HG03521 (cell line): ENCODE measurements around the gene RFX8.

ENCODE experiments used
- ATAC-seq: cut with Tn5 transposase; IDR thresholded peaks from one replicate; pipeline ENCODE4 v1.9.1; 2021; ENCODE audit warnings: mild to moderate bottlenecking, moderate library complexity; ENCODE audit not compliant: unreplicated experiment

RFX8 gene

DNA sequence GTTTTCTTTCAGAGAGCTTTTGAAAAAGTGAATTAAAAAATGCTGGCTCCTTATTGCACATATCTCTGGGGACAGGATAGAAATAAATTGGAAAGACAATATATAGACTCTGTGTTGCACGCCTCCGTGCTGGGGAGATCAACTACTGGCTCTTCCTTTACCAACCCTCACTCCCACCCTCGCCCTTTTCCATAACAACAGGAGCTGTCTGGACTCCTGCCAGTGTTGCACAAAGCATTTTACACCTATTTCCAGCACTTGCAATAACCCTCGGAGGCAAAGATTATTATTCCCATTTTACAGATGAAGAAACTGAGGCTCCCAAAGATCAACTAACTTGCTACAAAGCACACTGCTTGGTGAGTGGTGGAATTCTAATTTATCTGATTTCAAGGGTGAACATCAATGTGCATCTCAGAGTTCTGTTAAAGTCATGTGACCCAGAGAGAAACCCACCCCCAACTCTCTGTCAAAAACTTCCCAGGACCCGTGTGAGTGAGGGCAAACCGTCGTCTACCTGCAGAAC, 91.8 kb downstream of the RFX8 start:
- no peak for ATAC-seq

DNA sequence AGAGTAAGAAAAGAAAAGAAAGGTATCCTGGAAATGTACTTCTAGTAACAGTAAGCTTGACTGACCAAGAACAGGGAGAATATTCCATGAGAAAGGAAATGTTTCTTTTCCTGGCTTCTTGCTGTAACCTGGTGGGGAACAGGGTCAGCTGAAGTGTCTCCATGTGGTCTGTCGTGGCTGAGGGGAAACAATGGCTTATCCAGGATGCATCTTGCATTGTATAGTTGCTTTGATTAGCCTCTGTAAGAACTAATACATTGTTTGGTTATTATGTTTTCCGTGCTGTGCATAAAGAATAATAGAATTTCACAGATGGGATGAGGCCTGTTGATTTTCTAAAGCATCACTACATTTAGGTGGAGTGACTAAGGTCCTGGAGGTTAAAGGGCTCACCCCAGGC, 92.5 kb downstream of the RFX8 start:
- no peak for ATAC-seq

GRCh38 chr2:101380376-101380775, 94.5 kb downstream of the RFX8 start:
- no peak for ATAC-seq

- ATAC-seq: no peak
Observed at GRCh38 chr2:101379091-101379490, 95.8 kb downstream of the RFX8 start.

DNA sequence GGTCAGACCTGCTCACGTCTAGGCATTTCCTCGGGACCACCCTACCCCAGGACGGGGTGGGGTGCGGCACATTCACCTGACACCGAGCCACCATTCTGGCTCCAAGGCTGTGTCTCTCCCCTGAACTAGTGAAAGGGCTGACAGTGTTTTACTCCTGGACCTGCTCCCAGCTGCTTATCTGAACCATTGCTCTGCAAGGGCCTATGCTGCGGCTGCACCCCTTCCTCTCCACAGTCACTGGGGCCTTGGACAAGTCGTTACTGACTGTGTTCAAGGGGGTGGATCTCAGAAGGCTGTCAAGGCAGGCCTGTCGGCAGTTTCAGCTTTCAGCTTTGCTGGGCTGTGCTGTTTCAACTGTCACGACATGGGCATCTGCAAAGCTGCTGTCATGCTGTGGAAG, 99.3 kb downstream of the RFX8 start:
- ATAC-seq: no peak

DNA sequence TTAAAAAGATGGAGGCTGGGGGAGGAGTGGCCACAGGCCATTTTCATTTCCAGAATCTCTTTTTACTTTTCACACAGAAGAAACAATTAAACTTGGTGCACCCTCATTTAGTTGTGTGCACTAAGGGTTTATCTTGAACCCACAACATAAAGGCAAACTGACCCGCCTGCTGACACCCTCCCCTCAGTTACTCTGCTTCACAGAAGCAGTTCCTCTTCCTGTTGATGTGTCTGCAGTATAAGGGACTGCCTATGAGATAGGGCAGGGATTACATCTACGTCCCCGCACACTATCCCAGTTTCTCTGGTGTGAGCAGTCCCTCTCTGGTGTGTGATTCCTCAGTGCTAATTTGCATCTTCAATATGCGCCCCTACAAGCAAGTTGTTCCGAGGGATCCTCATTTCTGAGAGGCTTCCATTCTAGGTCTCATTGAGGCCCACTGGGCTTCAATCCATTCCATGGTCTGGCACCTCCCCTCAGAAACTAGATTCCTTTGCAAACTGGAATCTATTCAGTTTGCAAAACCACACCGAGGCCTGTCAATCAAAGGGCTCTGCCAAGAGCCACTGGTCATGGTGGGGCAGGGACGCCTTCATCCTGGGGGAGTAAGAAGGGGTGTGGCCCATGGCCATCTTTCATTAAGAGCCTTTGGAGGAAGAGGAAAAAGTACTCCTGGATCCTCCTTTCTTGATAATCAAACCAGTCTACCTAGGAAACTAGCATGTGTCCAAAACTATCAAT, 99.9 kb downstream of the RFX8 start:
- no peak for ATAC-seq

- no peak for ATAC-seq
Observed at GRCh38 chr2:101372792-101373191, 102.1 kb downstream of the RFX8 start.

DNA sequence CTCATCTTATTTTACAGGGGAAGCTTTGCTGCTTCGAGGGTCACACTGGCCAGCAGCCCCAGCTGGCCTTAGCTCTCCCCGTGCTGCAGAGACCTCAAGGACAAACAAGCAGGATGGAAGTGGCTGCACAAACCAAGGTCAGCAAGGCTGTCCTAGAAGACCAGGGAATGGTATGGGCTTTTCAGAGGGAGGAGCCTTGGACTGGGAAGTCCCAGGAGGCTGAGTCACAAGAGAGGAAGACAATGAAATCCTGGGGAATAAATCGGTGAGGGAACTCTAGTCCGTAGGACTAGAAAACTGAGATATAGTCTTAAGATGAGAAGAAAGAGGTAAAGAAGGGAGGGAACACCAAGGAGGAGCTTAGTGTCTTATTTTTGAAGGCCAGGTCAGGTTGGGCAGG, 103.3 kb downstream of the RFX8 start:
- no peak for ATAC-seq

- ATAC-seq: no peak
Observed at GRCh38 chr2:101369100-101369499, 105.8 kb downstream of the RFX8 start.

GRCh38 chr2:101368376-101368775, 106.5 kb downstream of the RFX8 start:
- no peak for ATAC-seq

DNA sequence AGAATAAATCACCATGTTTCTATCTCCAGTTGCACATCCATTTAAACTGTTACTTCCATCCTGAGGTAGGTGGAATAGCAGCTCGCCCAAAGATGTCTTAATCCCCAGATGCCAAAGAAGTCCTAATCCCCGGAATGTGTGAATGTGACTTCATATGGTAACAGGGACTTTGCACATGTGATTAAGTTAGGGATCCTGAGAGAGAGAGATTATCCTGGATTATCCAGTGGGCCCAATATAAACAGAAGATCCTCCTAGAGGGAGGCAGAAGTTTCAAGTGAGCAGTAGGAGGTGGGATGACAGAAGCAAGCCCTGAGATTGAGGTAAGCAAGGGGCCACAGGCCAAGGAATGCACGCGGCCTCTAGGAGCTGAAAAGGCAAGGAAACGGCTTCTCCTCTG, 107.4 kb downstream of the RFX8 start:
- ATAC-seq: no peak

- no peak for ATAC-seq
Observed at GRCh38 chr2:101364878-101365277, 110.0 kb downstream of the RFX8 start.

DNA sequence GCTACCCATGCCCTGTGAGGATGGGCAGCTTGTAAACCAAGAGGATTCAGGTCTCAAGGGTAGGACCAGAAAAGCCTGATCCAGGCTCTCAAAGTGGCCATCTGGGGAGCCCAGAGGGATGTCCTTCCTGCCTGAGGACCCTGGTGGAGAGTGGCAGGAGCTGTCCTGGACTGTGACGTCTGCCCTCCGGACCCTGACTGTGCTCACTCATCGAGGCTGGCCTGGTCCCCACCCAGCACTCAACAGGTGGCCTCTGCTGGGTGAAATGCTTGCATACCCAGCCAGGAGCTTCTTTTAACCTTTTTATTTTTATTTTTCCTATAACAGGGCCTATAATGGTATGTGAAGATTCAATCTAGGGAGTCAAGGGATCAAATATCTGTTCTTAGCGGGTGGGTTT, 112.1 kb downstream of the RFX8 start:
- ATAC-seq: no peak

DNA sequence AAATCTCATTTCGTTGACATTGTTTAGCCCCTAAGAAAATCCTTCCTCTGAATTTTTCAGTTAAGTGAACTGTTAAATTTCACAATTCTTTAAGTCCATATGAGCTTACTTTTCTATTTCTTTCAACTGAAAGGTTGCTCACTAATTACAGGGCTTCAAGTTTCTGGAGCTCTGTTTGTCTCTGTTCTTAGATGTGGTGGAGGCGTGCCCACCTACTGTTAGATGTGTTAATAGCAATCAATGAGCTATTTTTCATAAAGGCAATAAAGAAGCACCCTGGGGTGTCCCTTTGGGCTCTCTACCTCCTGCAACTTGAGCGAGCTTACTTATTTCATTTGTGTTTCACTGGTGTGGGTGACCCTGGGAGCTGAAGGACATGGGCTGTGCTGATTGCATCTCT, 112.6 kb downstream of the RFX8 start:
- no peak for ATAC-seq

DNA sequence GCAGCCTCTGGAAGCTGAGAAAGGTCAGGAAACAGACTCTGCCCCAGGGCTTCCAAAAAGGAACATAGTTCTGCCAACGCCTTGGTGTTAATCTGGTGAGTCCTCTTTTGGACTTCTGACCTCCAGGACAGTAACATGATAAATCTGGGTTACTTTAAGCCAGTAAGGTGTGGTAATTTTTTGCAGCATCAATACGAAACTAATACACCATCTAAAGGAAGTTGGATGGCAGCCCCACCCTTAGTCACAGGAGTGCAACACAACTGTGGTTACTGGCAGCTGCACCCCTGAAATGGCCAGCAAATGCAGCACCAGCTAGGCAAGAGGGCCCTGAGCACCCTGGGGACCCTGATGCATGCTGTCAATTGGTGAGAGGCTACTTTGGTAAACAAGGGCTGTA, 113.4 kb downstream of the RFX8 start:
- no peak for ATAC-seq

- ATAC-seq: no peak
Observed at GRCh38 chr2:101361121-101361520, 113.8 kb downstream of the RFX8 start.

DNA sequence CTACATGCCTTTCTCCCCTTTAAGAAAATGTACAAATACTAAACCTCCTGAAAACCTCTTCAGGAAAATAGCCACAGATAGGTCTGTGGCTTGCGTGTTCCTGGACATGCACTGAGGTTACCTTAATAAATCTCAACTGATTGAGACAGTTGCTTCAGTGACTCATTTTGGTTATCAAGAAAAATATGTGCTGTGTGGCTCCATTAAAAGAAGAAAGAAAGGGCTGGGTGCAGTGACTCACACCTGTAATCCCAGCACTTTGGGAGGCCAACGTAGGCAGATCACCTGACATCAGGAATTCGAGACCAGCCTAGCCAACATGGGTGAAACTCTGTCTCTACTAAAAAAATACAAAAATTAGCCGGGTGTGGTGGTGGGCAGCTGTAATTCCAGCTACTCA, 114.7 kb downstream of the RFX8 start:
- no peak for ATAC-seq

DNA sequence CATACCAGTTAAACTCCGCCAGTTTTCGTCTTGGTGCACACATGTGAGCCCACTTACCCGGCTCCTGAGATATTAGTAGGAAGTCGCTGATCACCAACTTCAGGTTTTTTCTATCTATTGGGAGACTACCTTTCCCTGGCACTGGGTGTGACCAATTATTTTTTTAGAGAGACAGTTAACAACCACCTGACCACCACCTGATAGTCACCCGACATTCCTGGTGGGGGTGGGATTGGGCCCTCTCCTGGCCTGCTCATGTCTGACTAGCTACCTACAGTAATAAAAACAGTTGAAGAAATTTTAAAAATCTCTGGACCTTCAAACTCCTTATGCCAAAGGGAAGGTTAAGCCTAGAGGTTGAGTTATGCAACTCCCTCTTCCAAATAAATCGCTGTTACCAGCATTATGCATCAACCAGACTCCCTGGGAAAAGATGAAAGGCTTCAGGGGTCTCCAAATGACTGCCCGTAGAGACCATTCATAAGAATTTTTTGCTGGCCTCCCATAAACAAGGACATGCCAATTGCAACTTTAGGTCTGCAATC, 115.4 kb downstream of the RFX8 start:
- no peak for ATAC-seq

DNA sequence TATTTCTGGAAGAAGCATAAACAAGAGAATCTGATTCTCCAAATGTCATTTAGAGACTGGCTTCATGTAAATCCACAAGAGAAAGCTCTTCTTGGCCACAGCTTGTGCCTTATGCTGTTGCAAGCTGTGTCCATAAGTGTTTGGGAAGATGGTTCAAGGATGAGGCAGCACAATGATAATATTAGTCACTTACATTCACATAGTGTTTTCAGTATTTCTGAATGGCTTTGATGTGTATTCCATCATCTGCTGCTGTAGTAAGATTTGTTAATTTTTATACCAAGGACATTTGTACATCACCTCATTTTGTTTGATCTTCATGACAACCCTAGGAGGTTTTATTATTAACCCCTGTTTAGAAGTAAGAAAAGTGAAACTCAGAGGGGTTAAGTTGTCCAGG, 117.5 kb downstream of the RFX8 start:
- ATAC-seq: no peak

DNA sequence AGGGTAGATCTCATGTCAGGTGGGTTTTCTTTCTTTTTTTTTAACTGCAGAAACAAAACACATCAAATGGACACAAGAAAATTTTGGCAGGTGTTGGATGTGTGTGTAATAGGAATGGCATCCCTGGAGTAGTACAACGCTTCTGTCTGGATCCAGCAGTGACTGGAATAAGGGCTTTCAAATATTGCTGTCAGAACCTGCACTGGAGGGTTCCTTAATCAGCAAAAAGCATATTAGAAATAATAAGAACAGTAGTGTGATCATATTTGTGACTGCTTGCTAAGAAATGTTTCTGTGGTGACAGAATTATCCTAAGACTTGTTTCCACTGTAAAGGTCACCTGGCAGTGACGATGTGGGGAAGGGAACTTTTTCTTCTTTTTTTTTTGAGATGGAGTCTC, 118.4 kb downstream of the RFX8 start:
- no peak for ATAC-seq

DNA sequence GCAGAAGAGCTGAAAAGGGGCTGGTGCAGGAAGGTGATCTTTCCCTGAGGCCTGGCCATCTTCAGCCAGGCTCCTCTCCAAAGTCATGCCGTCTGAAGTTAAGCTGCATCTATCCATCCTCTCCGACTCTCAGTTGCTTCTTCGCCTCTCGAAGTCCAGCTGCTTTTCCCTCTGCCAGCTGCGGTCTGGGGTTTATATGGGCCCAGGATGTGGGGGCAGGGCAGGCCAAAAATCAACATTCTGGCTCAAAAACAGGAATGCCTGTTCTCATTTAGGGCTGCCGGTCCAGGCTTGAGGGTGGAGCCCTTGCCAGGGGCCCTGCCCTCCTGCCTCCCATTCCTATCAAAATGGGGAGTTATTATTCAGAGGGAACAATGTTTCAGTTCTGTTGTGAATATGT, 118.9 kb downstream of the RFX8 start:
- no peak for ATAC-seq

DNA sequence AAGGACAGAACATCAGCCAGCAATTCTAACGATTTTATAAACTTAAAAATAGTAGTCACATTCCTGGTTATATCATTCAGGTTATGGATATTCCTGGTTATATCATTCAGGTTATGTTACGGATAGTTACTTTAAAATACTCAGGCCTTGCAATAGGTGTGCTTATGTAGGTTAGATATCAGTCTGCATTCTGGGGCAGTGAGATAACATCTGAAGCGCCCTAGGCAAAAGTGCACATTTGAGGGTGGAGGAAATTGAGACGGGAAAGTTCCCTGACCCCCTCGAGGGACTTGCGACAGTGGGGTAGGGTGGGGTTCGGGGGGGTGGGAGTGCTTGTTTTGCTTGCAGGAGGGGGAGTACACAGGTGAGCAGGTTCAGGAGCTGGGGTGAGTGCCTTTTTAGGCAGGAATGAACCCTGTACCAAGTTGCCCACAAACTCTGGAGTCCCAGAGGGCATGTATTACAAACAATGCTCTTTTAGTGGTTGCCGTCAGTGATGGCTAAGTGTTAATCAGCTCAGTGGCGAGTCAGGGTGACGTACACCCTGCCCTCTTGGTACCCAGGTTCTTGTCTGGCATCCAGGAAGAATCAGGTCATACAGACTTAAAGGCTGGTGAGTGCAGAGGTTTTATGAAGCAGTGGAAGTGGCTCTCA, 119.4 kb downstream of the RFX8 start:
- no peak for ATAC-seq
